HEK293T (cell line): ENCODE results near the gene LMF1.

ENCODE experiments used
- ELF4 ChIP-seq: fragments of 450-650 bp; IDR thresholded peaks from 2 replicates; pipeline ENCODE4 v1.6.1; 2017; ENCODE audit warnings: antibody characterized with exemption
- FOXA1 ChIP-seq: fragments of 450-650 bp; IDR thresholded peaks from 2 replicates; pipeline ENCODE4 v1.6.1; 2016; ENCODE audit warnings: mild to moderate bottlenecking
- HDGF ChIP-seq: fragments of 450-650 bp; IDR thresholded peaks from 2 replicates; pipeline ENCODE4 v1.6.1; 2017; ENCODE audit warnings: antibody characterized with exemption, borderline replicate concordance
- NFRKB ChIP-seq: fragments of 450-650 bp; IDR thresholded peaks from 2 replicates; pipeline ENCODE4 v1.6.1; 2016; ENCODE audit warnings: mild to moderate bottlenecking, moderate library complexity
- PKNOX1 ChIP-seq: fragments of 450-650 bp; IDR thresholded peaks from 2 replicates; pipeline ENCODE4 v1.6.1; 2016
- SP1 ChIP-seq: fragments of 450-650 bp; IDR thresholded peaks from 2 replicates; pipeline ENCODE4 v1.6.1; 2017
- SUZ12 ChIP-seq: fragments of 450-650 bp; IDR thresholded peaks from 2 replicates; pipeline ENCODE4 v1.6.1; 2016; ENCODE audit warnings: mild to moderate bottlenecking
- TARDBP ChIP-seq: fragments of 450-650 bp; IDR thresholded peaks from 2 replicates; pipeline ENCODE4 v1.6.1; 2016

DNA sequence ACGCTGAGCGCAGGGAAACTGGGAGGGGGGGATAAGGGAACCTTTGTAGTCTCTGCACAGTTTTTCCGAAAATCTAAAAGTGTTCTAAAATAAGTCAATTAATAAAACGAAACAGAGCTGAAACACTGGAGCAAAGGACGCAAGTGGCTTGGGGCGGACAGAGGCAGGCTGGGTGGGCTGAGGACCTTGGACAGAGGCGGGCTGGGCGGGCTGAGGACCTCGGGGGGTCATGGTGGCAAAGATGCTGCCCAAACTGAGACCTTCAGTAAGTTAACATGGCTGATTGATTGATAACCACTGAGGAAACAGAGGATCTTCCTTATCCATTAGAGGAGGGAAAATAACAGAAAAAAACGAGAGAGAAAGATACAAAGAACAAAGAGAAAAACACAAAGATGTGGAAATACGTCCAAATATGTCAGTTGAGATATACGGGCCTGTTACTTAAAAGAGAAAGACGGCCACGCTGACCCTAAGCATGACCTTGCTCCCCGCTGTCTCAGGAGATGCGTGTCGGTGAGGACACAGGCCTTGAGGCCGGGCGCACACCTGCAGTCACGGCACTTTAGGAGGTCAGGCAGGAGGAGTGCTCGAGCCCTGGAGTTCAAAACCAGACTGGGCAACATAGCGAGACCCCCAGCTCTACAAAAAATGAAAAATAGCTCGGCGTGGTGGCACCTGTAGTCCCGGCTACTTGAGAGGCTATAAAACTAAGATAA is 94.1 kb downstream of the LMF1 start:
- TF ChIP-seq SUZ12 (no peak), HDGF (no peak), ELF4 (no peak), SP1 (no peak), NFRKB (no peak), TARDBP (no peak), PKNOX1 (no peak), FOXA1 (no peak)
